GM21529 (cell line): ENCODE measurements around the gene CEP19.

Source experiments
- ATAC-seq: cut with Tn5 transposase; IDR thresholded peaks from one replicate; pipeline ENCODE4 v1.9.1; 2021; ENCODE audit not compliant: unreplicated experiment

The CEP19 gene

GRCh38 chr3:196667056-196667825 lies 44.8 kb downstream of the CEP19 start:
- ATAC-seq = no peak

- ATAC-seq = no peak
Observed at GRCh38 chr3:196666001-196666867, 45.8 kb downstream of the CEP19 start.

- no peak for ATAC-seq
Observed at GRCh38 chr3:196662711-196663571, 49.1 kb downstream of the CEP19 start.

- ATAC-seq = no peak
Observed at GRCh38 chr3:196662033-196662432, 50.0 kb downstream of the CEP19 start.

GRCh38 chr3:196661400-196661799 lies 50.6 kb downstream of the CEP19 start:
- ATAC-seq = no peak

GRCh38 chr3:196660381-196661166 lies 51.5 kb downstream of the CEP19 start:
- no peak for ATAC-seq

GRCh38 chr3:196659901-196660351 lies 52.1 kb downstream of the CEP19 start:
- ATAC-seq = no peak
